Neural cell (in vitro differentiated cells): ENCODE measurements around the gene DOCK4. TPM values are rescaled to one million over a fixed set of nuclear protein-coding genes. Genes with fewer than 3 reads are reported as not detected.

Experiments
- H2AFZ ChIP-seq: fragments of 200-600, 300-800 bp; sonication (generic), shearing (Covaris generic); 2 replicates; pipeline ENCODE4 v1.6.0; 2014; ENCODE audit warnings: low read depth, mild to moderate bottlenecking, antibody characterized with exemption, low read length, moderate library complexity
- H3F3A ChIP-seq: fragments of 200-600 bp; shearing (Covaris generic); 2 replicates; pipeline ENCODE4 v1.6.1; 2016; ENCODE audit warnings: mild to moderate bottlenecking, moderate library complexity, mixed read lengths, antibody characterized with exemption, low read length; ENCODE audit not compliant: insufficient read depth, poor library complexity, severe bottlenecking
- H3K27ac ChIP-seq: fragments of 200-600, 300-800 bp; sonication (generic), shearing (Covaris generic); 2 replicates; pipeline ENCODE4 v1.5.1; 2014; ENCODE audit warnings: mild to moderate bottlenecking, low read length, moderate library complexity
- H3K27me3 ChIP-seq: fragments of 300-800, 200-600 bp; sonication (generic), shearing (Covaris generic); 2 replicates; pipeline ENCODE4 v1.6.0; 2014; ENCODE audit warnings: mild to moderate bottlenecking, low read depth, low read length, moderate library complexity; ENCODE audit not compliant: insufficient read depth
- H3K36me3 ChIP-seq: fragments of 300-800, 200-600 bp; sonication (generic), shearing (Covaris generic); 2 replicates; pipeline ENCODE4 v1.5.1; 2014; ENCODE audit warnings: mild to moderate bottlenecking, antibody characterized with exemption, low read length, moderate library complexity; ENCODE audit not compliant: insufficient read depth
- H3K4me2 ChIP-seq: fragments of 300-800, 200-600 bp; sonication (generic), shearing (Covaris generic); 2 replicates; pipeline ENCODE4 v1.6.0; 2014; ENCODE audit warnings: mild to moderate bottlenecking, low read length
- H3K4me3 ChIP-seq: fragments of 300-800, 200-600 bp; sonication (generic), shearing (Covaris generic); 2 replicates; pipeline ENCODE4 v1.5.1; 2014; ENCODE audit warnings: mild to moderate bottlenecking, low read length, moderate library complexity
- H3K79me2 ChIP-seq: fragments of 200-600 bp; shearing (Covaris generic); replicated peaks from 2 replicates; pipeline ENCODE4 v1.6.0; 2014; ENCODE audit warnings: mild to moderate bottlenecking, low read length, moderate library complexity; ENCODE audit not compliant: insufficient read depth
- H3K9ac ChIP-seq: fragments of 300-800, 200-600 bp; sonication (generic), shearing (Covaris generic); 2 replicates; pipeline ENCODE4 v1.6.1; 2016; ENCODE audit warnings: mild to moderate bottlenecking, low read length, mixed read lengths
- H3K9me2 ChIP-seq: fragments of 200-600 bp; shearing (Covaris generic); 2 replicates; pipeline ENCODE4 v1.6.1; 2016; ENCODE audit warnings: mild to moderate bottlenecking, low read length, mixed read lengths; ENCODE audit not compliant: insufficient read depth
- H3K9me3 ChIP-seq: fragments of 200-600, 300-800 bp; sonication (generic), shearing (Covaris generic); 2 replicates; pipeline ENCODE4 v1.6.1; 2016; ENCODE audit warnings: mild to moderate bottlenecking, mixed run types, low read length, moderate library complexity, mixed read lengths
- H4K20me1 ChIP-seq: fragments of 200-600 bp; shearing (Covaris generic); 2 replicates; pipeline ENCODE4 v1.6.1; 2016; ENCODE audit warnings: mild to moderate bottlenecking, mixed run types; ENCODE audit not compliant: insufficient read depth
- CTCF ChIP-seq: fragments of 450-650 bp; IDR thresholded peaks from 2 replicates; pipeline ENCODE4 v1.5.1; 2014; ENCODE audit warnings: antibody characterized with exemption, mild to moderate bottlenecking, moderate library complexity; ENCODE audit not compliant: poor library complexity, severe bottlenecking
- EP300 ChIP-seq: fragments of 450-650 bp; conservative IDR thresholded peaks from 2 replicates; pipeline ENCODE4 v1.6.1; 2014; ENCODE audit warnings: antibody characterized with exemption, mild to moderate bottlenecking, moderate library complexity; ENCODE audit not compliant: poor library complexity, severe bottlenecking
- EZH2 ChIP-seq: fragments of 200-600, 300-800 bp; shearing (Covaris generic), sonication (generic); IDR thresholded peaks from 2 replicates; pipeline ENCODE4 v1.6.1; 2014; ENCODE audit warnings: antibody characterized with exemption, low read length, borderline replicate concordance, mild to moderate bottlenecking; ENCODE audit not compliant: insufficient read depth, poor library complexity, severe bottlenecking
- MXI1 ChIP-seq: fragments of 450-650 bp; conservative IDR thresholded peaks from 2 replicates; pipeline ENCODE4 v1.6.1; 2014; ENCODE audit warnings: antibody characterized with exemption, mild to moderate bottlenecking; ENCODE audit not compliant: poor library complexity, severe bottlenecking
- POLR2AphosphoS5 ChIP-seq: IDR thresholded peaks from 2 replicates; pipeline ENCODE4 v1.6.1; 2012
- RAD21 ChIP-seq: fragments of 450-650 bp; conservative IDR thresholded peaks from 2 replicates; pipeline ENCODE4 v1.6.1; 2014; ENCODE audit warnings: antibody characterized with exemption, mild to moderate bottlenecking, moderate library complexity
- REST ChIP-seq: IDR thresholded peaks from 2 replicates; pipeline ENCODE4 v1.6.1; 2012; ENCODE audit warnings: borderline replicate concordance
- SMC3 ChIP-seq: fragments of 450-650 bp; conservative IDR thresholded peaks from 2 replicates; pipeline ENCODE4 v1.6.1; 2014; ENCODE audit warnings: antibody characterized with exemption, mild to moderate bottlenecking, moderate library complexity; ENCODE audit not compliant: poor library complexity
- TAF1 ChIP-seq: IDR thresholded peaks from 2 replicates; pipeline ENCODE4 v1.6.1; 2012; ENCODE audit warnings: low read depth
- polyA plus RNA-seq: library from polyadenylated mRNA; depleted of rRNA; stranded (reverse); fragments of >200 nt; gene quantifications from 2 replicates; pipeline ENCODE4 v1.2.3, GENCODE V29; 2014

The DOCK4 gene
- polyA plus RNA-seq, 1 donor from 2014 or later = 28.1 TPM

- H3K4me2 ChIP-seq = no peak overlapping the region
- H2AFZ ChIP-seq = no peak overlapping the region
These were observed 385.6 kb downstream of the DOCK4 start for GRCh38 chr7:111820621-111821020.

GRCh38 chr7:111820121-111820520 lies 386.1 kb downstream of the DOCK4 start:
- no peaks in the 10 kb centered on the region for H3K9me3 ChIP-seq
- no peak overlapping the region for H3K4me3 ChIP-seq
- H3K9ac ChIP-seq = no peak overlapping the region
- no peak overlapping the region for H2AFZ ChIP-seq
- no peak overlapping the region for H3K27ac ChIP-seq
- no peaks in the 10 kb centered on the region for H4K20me1 ChIP-seq
- H3K27me3 ChIP-seq = no peaks in the 10 kb centered on the region
- no peaks in the 10 kb centered on the region for H3K9me2 ChIP-seq
- no peaks in the 10 kb centered on the region for H3K79me2 ChIP-seq
- H3K36me3 ChIP-seq = no peaks in the 10 kb centered on the region
- H3K4me2 ChIP-seq = no peak overlapping the region
- H3F3A ChIP-seq = no peaks in the 10 kb centered on the region
- TF ChIP-seq EP300 = no peak
- no peak for TF ChIP-seq TAF1
- TF ChIP-seq CTCF = no peak
- no peak for TF ChIP-seq RAD21
- TF ChIP-seq EZH2 = no peak
- TF ChIP-seq POLR2AphosphoS5 = no peak
- no peak for TF ChIP-seq SMC3

More at GRCh38 chr7:111820621-111821020, 385.6 kb downstream of the DOCK4 start:
- no peaks in the 10 kb centered on the region for H3K27me3 ChIP-seq
- no peak overlapping the region for H3K4me3 ChIP-seq
- no peaks in the 10 kb centered on the region for H3F3A ChIP-seq
- H3K36me3 ChIP-seq = no peaks in the 10 kb centered on the region
- H3K27ac ChIP-seq = no peak overlapping the region
- no peak overlapping the region for H3K9ac ChIP-seq
- no peaks in the 10 kb centered on the region for H4K20me1 ChIP-seq
- H3K9me3 ChIP-seq = no peaks in the 10 kb centered on the region
- H3K79me2 ChIP-seq = no peaks in the 10 kb centered on the region
- H3K9me2 ChIP-seq = no peaks in the 10 kb centered on the region
- TF ChIP-seq CTCF (no peak), REST (no peak), EP300 (no peak), RAD21 (no peak), SMC3 (no peak), TAF1 (no peak), EZH2 (no peak), MXI1 (no peak), POLR2AphosphoS5 (no peak)
